GM12878 (cell line): ENCODE results near the gene CELSR1. TPM values are rescaled to one million over a fixed set of nuclear protein-coding genes. Genes with fewer than 3 reads are reported as not detected.

ENCODE experiments used
- ATAC-seq: fragments of 200-7000 bp; cut with Tn5 transposase; 3 replicates; pipeline ENCODE4 v1.9.1; 2020; ENCODE audit warnings: mild to moderate bottlenecking, moderate library complexity
- BruUV-seq: library from RNA; stranded (reverse); fragments of 400-500 nt; replicated peaks from 2 replicates; lab custom pipeline; 2021; lab: Mats Ljungman, UMichigan
- CTCF ChIA-PET: fragments of 300-600 bp; sonication (Branson Sonifier 250); formaldehyde crosslinking; extraction: SDS; loops from one replicate; lab custom pipeline; 2021; ENCODE audit warnings: inconsistent platforms; lab: Yijun Ruan, JAX
- POLR2A ChIA-PET: fragments of 350-600 bp; formaldehyde crosslinking; extraction: SDS; loops from one replicate; lab custom pipeline; 2021; ENCODE audit warnings: inconsistent platforms; lab: Charles Lee
- RAD21 ChIA-PET: fragments of 300-600 bp; sonication (Branson Sonifier 250); formaldehyde crosslinking; loops from one replicate; lab custom pipeline; 2023; ENCODE audit warnings: antibody characterized with exemption; ENCODE audit not compliant: unreplicated experiment; lab: Charles Lee
- SMC1A ChIA-PET: fragments of 300-600 bp; sonication (Branson Sonifier 250); formaldehyde crosslinking; loops from one replicate; lab custom pipeline; 2023; ENCODE audit not compliant: unreplicated experiment, uncharacterized antibody; lab: Charles Lee
- DNase-seq: peaks from one replicate; pipeline ENCODE4 v3.0.0-alpha.2; 2011; ENCODE audit warnings: low read depth, low spot score
- FAIRE-seq: peaks from 3 replicates; lab custom pipeline; 2011; peaks lifted over from hg19 to GRCh38; lab: Jason Lieb, UNC
- H2AFZ ChIP-seq: 2 replicates; pipeline ENCODE4 v1.6.0; 2011; ENCODE audit warnings: low read depth, low read length, control low read depth; ENCODE audit not compliant: control insufficient read depth
- H3K27ac ChIP-seq: 2 replicates; pipeline ENCODE4 v1.5.1; 2011; ENCODE audit warnings: control low read depth; ENCODE audit not compliant: control insufficient read depth, insufficient read depth
- H3K27me3 ChIP-seq, 2 experiments: replicated peaks in 1 of 2; 2 replicates each; pipeline versions ENCODE4 v1.6.0 to v1.6.1; 2011; ENCODE audit warnings: low read length in 1 of 2; ENCODE audit not compliant: control insufficient read depth in 2 of 2, insufficient read depth in 2 of 2
- H3K36me3 ChIP-seq, 2 experiments: 2 replicates each; pipeline ENCODE4 v1.5.1; 2011; ENCODE audit warnings: low read length in 1 of 2; ENCODE audit not compliant: control insufficient read depth in 2 of 2, insufficient read depth in 2 of 2
- H3K4me1 ChIP-seq: 2 replicates; pipeline ENCODE4 v1.6.1; 2011; ENCODE audit warnings: mild to moderate bottlenecking, low read length, moderate library complexity, mixed read lengths; ENCODE audit not compliant: control insufficient read depth, insufficient read depth
- H3K4me2 ChIP-seq: 2 replicates; pipeline ENCODE4 v1.6.0; 2011; ENCODE audit warnings: control low read depth; ENCODE audit not compliant: control insufficient read depth, insufficient read depth
- H3K4me3 ChIP-seq: fragments of 200-600 bp; sonication (generic); 2 replicates; pipeline ENCODE4 v1.5.1; 2016
- H3K79me2 ChIP-seq: 2 replicates; pipeline ENCODE4 v1.6.0; 2011; ENCODE audit warnings: low read length; ENCODE audit not compliant: control insufficient read depth, insufficient read depth
- H3K9ac ChIP-seq: 2 replicates; pipeline ENCODE4 v1.8.0; 2011; ENCODE audit warnings: low read length, control low read depth, mixed read lengths; ENCODE audit not compliant: control insufficient read depth, insufficient read depth
- H3K9me3 ChIP-seq: replicated peaks from 3 replicates; pipeline ENCODE4 v1.5.1; 2011; ENCODE audit warnings: mild to moderate bottlenecking, low read length; ENCODE audit not compliant: control insufficient read depth, insufficient read depth
- H4K20me1 ChIP-seq: 2 replicates; pipeline ENCODE4 v1.6.0; 2011; ENCODE audit not compliant: control insufficient read depth, insufficient read depth
- BHLHE40 ChIP-seq, 2 experiments: fragments of 450-650 bp in 1 of 2; IDR thresholded peaks; 2 replicates each; pipeline ENCODE4 v1.6.1; 2011 to 2017; ENCODE audit warnings: low read depth in 2 of 2, borderline replicate concordance in 1 of 2, improper control_type of control experiment in 1 of 2, low read length in 1 of 2, mild to moderate bottlenecking in 1 of 2
- CBX3 ChIP-seq: fragments of 200-600 bp; sonication (generic); IDR thresholded peaks from 2 replicates; pipeline ENCODE4 v1.6.1; 2016; ENCODE audit warnings: low read depth, borderline replicate concordance
- CUX1 ChIP-seq: IDR thresholded peaks from 2 replicates; pipeline ENCODE4 v1.6.1; 2012; ENCODE audit warnings: improper control_type of control experiment, low read depth, low read length; ENCODE audit not compliant: insufficient replicate concordance
- MEF2A ChIP-seq: IDR thresholded peaks from 2 replicates; pipeline ENCODE4 v1.6.1; 2011; ENCODE audit warnings: low read depth, mild to moderate bottlenecking, low read length, moderate library complexity; ENCODE audit not compliant: insufficient read depth
- MYC ChIP-seq: IDR thresholded peaks from 2 replicates; pipeline ENCODE4 v1.6.1; 2011; ENCODE audit warnings: mild to moderate bottlenecking, low read length, moderate library complexity, inconsistent platforms; ENCODE audit not compliant: insufficient read depth, insufficient replicate concordance, insufficient read length, severe bottlenecking
- PAX8 ChIP-seq: fragments of 450-650 bp; IDR thresholded peaks from 2 replicates; pipeline ENCODE4 v1.6.1; 2017; ENCODE audit warnings: mild to moderate bottlenecking, moderate library complexity
- RFX5 ChIP-seq: IDR thresholded peaks from 2 replicates; pipeline ENCODE4 v1.6.1; 2011; ENCODE audit warnings: low read depth, low read length, improper control_type of control experiment
- WGBS: methylation state at CpG from one replicate; pipeline ENCODE4 v1.1.6; 2016; ENCODE audit warnings: low lambda C conversion rate; ENCODE audit not compliant: insufficient replicate concordance, insufficient coverage; ENCODE audit errors: missing lambda C conversion rate; 5-methylcytosine and 5-hydroxymethylcytosine counted together
- in situ Hi-C: fragments of 300-500 bp; cut with MboI; formaldehyde crosslinking; loops from 9 replicates; pipeline ENCODE4 v1.14.3; 2018; ENCODE audit warnings: mixed read lengths
- intact Hi-C: fragments of 100-400 bp; cut with micrococcal nuclease; formaldehyde crosslinking; loops from one replicate; pipeline ENCODE4 v1.14.2; 2022; ENCODE audit not compliant: unreplicated experiment
- polyA plus RNA-seq, 11 experiments: library from polyadenylated mRNA; depleted of rRNA in 4 of 11; unstranded in 6 of 11; stranded (reverse) in 5 of 11; fragments of >200 nt; fragmentation: Nextera tagmentation in 4 of 11; fragmentation: Illumina TruSeq in 1 of 11; extraction: Ambion mirVana in 4 of 11; extraction: Trizol in 1 of 11; gene quantifications; 1 replicate in 1 of 11; 2 replicates in 10 of 11; pipeline versions ENCODE4 v1.2.1 to v1.2.3, GENCODE V29; 2011 to 2016; ENCODE audit warnings: inconsistent platforms in 2 of 11, missing spikeins in 2 of 11, low read depth in 1 of 11
- total RNA-seq, 4 experiments: library from RNA; depleted of rRNA in 3 of 4; stranded (reverse); fragments of >200 nt in 3 of 4; fragmentation: Illumina TruSeq in 1 of 4; extraction: Trizol in 1 of 4; gene quantifications; 2 replicates each; pipeline versions ENCODE4 v1.2.1 to v1.2.3, GENCODE V29; 2013 to 2021

Gene CELSR1
- total and polyA plus RNA-seq, 10 of the 15 experiments (the other 5 are each of a cell fraction or from before 2014, with no cell fraction given) = 0.05 to 1.7 (median 0.35) TPM; not detected in 2

- intact Hi-C loops = no loop called here
- FAIRE-seq (no peak), DNase-seq (no peak), ATAC-seq (no peak)
- Histone ChIP-seq H3K9me3 (no peaks in the 10 kb centered on the region), H3K27ac (no peak overlapping the region), H3K9ac (no peak overlapping the region), H3K4me1 (no peaks in the 10 kb centered on the region), H3K27me3 (no peaks in the 10 kb centered on the region), H3K36me3 (no peaks in the 10 kb centered on the region), H4K20me1 (no peaks in the 10 kb centered on the region), H3K4me3 (no peak overlapping the region), H3K4me2 (no peak overlapping the region), H3K79me2 (no peaks in the 10 kb centered on the region), H2AFZ (no peak overlapping the region)
- TF ChIP-seq PAX8 (no peak), RFX5 (no peak), CBX3 (no peak), MYC (no peak)
- POLR2A ChIA-PET = interaction anchor here (0.6 kb wide), 1 partner anchor 12 kb away, joined by 3 read pairs; no protein-coding TSS in a partner anchor
- SMC1A ChIA-PET = no interaction called here
- WGBS = 53% methylated on average over 8 of the region's 8 CpGs
- RAD21 ChIA-PET = no interaction called here
- no TSS peak for BruUV-seq
- in situ Hi-C loops = no loop called here
- CTCF ChIA-PET = no interaction called here
Observed at GRCh38 chr22:46520880-46521279, 16.5 kb downstream of the CELSR1 start.

DNA sequence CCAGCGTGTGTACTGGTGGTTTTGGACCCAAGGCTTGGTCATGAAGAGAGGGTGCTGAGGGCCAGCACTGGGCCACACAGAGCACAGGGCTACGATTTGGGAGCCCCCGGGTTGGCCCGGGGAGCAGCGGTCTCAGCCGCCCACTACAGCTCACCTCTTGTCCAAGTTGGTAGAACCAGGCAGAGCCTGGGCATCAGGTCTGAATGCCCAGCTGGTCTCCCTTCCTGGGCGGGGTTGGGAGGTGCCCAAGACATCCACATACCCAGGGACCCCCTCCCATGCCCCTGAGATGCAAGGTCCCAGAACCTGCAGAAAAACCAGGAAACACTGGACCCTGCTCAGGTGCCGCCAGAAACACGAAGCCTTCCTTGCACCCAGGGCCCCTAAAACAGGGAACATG lies 18.0 kb downstream of the CELSR1 start:
- no peak for FAIRE-seq
- Histone ChIP-seq H3K9me3 (no peaks in the 10 kb centered on the region), H2AFZ (no peak overlapping the region), H4K20me1 (no peaks in the 10 kb centered on the region), H3K27ac (no peak overlapping the region), H3K4me2 (no peak overlapping the region), H3K27me3 (no peaks in the 10 kb centered on the region), H3K9ac (no peak overlapping the region), H3K4me3 (no peak overlapping the region), H3K36me3 (no peaks in the 10 kb centered on the region), H3K79me2 (no peaks in the 10 kb centered on the region), H3K4me1 (no peaks in the 10 kb centered on the region)
- ATAC-seq = no peak
- BruUV-seq = no TSS peak
- intact Hi-C loops (no loop called here), in situ Hi-C loops (no loop called here)
- ChIA-PET RAD21 (no interaction called here), CTCF (interaction anchor here (0.8 kb wide), 1 partner anchor 22 kb away, joined by 3 read pairs; no protein-coding TSS in a partner anchor), SMC1A (no interaction called here), POLR2A (no interaction called here)
- DNase-seq = no peak
- 29% methylated on average over 9 of the region's 9 CpGs for WGBS
- TF ChIP-seq BHLHE40 (IDR thresholded peaks at IDR 0.05; ENCODE audit: borderline replicate concordance in 1 of 2, low read depth in 2 of 2, low read length in 1 of 2) (no peak), CUX1 (no peak), MEF2A (no peak), RFX5 (no peak), CBX3 (no peak)
